ENCODE data around the gene MMP20.

GRCh38 chr11:102637731-102638130, 12.6 kb upstream of the MMP20 start:
- no peak for TF ChIP-seq CTCF (IDR thresholded peaks at IDR 0.05)
- TF ChIP-seq POLR2A (IDR thresholded peaks at IDR 0.05; ENCODE audit: low read depth) = no peak

All from esophagus muscularis mucosa (tissue), 3 donors.